SIG-M5 treated with dmso at 0.1 percent for 504 hours (cell line): ENCODE results near the gene TNS3.

ENCODE experiments used
- DNase-seq: peaks from one replicate; lab custom pipeline; 2025; ENCODE audit not compliant: unreplicated experiment; lab: John Stamatoyannopoulos, UW

Gene TNS3

DNA sequence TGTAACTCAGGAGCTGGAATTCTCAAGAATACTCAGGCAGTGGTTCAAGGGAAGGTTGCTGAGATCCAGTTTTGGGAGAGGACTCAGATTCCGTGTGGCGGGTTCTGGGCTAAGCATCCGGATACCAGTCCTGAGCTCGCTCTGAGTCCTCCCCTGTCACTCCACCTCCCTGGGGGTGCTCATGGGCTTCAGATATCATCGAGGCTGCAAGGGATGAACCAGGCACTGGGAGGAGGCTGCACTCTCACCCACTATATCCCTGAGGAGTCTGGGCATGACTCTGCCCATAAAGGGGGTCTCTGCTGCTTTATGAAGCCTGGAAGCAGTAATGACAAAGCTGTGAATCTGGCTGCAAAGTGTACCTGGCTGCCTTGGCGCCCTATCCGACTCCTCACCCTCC is 188.5 kb downstream of the TNS3 start:
- DNase-seq, result no peak

GRCh38 chr7:47392241-47392759 is 189.6 kb downstream of the TNS3 start:
- DNase-seq, result no peak

GRCh38 chr7:47391726-47392125 is 190.2 kb downstream of the TNS3 start:
- no peak for DNase-seq

DNA sequence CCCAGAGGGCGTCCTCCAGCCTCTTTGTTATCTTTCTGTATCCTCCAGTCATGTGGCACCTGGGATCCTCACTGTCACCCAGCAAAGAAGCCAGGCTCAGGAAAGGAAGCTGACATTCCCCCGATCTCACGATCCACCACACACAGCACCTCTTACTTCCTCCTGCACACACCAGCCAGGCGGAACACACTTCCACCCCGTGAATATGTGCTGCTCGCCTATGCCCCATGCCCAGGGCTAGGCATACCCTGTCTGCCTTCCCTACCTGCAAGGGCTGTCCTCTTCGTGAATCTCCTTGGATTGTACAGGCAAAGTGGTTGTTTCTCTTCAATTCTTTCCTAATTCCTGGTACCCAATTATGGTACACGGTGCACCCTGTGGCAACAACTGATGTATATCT is 191.0 kb downstream of the TNS3 start:
- DNase-seq, result no peak

GRCh38 chr7:47389923-47390630 is 191.8 kb downstream of the TNS3 start:
- DNase-seq, result no peak

DNA sequence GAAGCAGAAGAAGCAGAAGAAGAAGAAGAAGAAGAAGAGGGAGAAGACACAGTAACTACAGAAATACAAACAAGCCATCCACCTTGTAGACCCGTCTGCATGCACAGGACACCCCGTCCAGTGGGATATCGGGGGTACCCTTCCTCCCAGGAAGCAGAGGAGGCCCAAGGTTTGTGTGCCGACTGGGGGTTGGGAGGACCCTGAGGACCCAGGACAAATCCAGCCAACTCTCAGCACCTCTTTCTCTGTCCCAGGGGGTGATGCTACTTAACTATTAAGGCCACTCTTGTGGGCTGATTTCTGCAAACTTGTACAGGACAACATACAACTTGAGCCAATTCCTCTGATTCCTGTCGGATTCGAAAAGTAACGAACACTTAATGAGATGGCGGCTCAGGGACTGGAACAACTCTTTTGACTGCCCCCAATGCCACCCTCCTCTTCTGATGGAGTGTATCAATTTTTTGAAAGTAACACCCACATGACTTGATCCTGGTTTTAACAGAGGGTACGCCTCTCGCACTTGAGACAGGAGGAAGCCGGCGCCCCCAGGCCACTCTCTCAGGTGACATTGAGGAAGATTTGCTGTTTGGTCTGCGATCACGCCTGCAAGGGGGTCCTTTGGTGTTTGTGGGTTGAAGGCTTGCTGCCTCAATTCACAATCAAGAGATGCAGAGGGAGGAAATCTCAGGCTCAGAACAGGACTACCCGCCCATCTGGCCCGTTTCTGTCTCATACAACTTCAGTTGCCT is 192.6 kb downstream of the TNS3 start:
- DNase-seq, result no peak

DNA sequence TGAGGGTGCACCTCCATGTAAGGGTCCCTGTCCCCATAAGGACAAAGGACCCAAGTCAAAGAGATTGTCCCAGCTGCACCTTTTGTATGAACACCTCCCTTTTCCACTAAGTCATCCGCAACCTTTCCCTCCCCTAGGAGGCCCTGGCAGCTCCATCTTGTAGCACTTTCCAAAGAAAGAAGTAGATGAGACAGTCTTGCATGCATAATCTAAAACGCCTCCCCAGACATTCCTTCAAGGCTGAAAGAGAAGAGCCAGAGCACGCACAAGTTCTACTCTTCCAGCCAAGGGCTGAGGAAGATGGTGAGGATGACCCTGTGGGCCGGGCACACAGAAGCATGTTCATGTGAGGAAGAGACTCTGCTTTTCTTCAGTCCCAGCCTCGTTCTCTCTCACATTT is 194.4 kb downstream of the TNS3 start:
- no peak for DNase-seq

GRCh38 chr7:47386273-47386835 is 195.6 kb downstream of the TNS3 start:
- no peak for DNase-seq

DNA sequence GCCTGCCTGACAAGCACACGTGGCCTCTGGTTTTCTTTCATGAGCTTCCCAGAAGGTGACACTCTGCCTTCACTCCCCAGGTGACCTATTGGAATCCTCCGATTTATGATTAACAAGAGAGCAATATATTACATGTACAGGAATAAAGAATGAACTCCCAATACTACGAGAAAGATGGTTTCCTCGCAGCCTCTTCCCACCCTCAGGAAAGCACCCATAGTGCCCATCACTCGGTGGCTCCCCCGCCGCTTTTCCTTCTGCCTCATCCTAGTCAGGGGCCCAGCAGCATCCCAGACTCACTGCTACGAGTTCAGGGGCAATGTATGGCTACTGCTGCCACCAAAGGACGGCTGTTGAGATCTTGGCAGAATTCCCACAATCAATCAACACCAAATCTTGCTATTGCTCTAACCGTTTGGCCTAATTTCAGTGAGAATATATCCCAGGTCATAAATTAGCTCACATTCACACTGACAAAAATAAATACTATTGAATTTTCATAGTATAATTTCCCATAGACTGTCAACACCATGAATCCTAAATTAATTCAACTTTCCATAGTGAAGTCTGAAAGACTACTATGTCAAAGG is 196.3 kb downstream of the TNS3 start:
- DNase-seq, result no peak

DNA sequence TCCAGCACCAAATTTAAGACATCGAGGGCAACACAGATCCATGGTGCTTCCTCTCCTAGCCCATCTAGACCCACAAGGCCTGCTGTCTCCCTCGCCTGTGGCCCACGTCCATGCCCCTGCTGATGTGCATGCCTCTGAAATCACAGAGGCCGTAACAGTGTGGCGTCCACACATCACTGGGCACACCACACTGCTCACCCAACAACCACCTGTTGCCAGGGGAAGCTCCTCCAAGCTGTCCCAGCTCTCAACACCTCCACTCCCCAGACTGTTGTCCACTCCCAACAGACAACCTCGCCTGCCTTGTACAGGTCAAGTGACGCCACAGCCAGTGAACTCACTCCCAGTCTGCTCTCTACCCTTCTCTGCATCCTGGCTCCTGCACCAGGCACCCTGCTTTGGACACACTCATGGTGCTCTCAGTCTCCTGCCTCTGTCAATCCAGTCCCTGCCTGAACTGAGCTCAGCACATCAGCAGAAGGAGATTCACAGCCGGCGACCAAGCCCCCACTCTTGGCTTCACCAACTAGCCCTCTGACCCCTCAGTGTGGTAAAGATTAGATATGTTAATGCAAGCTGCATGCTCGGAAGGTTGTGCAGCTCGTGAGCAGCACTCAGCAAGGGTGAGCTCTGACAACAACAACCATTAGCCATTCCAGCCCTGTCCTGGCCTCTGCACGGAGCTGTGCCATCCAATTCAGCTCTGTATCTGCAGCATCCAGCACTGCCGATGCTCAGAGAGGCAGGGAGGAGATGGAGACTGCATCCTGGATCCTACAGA is 197.0 kb downstream of the TNS3 start:
- DNase-seq, result no peak

DNA sequence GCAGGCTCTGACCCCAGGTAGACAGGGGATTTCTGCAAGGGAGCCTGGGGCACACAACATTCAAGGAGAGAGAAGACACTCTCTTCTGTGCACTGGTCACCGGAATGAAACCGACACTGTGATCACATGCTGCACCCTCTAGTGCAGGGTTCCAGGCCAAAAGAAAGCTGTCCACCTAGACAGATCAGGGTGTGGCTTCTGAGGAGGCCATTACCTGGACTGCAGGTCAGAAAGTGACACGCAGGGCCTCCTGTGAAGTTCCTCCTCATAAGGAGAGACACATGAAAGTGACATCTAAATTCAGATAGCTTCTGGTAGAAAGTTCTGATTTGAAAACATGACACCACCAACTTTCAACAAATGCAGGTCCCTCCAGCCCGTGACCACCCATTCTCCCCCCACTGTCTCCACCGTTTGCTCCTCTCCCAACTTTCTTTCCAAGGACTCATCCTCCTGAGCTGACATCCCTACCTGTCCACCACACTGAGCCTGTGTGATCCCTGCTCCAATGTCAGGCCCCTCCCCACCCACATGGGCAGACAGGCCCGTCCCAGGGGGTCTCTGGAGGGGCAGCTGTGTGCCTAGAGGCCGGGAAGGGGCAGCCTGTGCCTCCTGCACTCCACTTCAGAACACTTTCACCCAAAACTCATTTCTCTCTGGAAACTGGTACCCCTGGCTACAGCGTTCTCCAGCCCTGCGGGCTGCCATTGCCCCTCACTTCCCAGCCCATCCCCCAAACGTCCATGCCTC is 198.0 kb downstream of the TNS3 start:
- DNase-seq, result no peak

GRCh38 chr7:47383072-47383471 is 198.8 kb downstream of the TNS3 start:
- no peak for DNase-seq

DNA sequence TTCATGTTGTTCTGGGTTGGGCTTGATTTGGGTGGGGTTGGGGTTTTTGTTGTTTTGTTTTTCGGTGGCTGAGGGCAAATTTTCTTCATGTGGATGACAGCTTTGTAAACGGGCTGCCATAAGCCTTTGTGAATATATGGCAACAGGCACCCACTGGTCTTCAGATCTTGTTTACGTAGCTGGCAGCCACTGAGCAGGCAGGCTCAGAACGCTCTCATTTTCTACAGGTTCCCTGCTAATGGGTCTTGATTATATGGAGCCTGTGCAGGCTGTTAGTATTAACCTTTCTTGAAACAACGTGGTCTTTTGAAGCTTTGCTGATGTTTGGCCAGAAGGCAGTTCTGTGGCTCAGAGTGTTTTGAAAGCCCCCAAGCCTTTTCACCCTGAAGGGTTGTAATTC is 199.7 kb downstream of the TNS3 start:
- no peak for DNase-seq

- DNase-seq, result no peak
These were observed 200.8 kb downstream of the TNS3 start for GRCh38 chr7:47381134-47381495.

- no peak for DNase-seq
These were observed 201.4 kb downstream of the TNS3 start for GRCh38 chr7:47380325-47381133.

DNA sequence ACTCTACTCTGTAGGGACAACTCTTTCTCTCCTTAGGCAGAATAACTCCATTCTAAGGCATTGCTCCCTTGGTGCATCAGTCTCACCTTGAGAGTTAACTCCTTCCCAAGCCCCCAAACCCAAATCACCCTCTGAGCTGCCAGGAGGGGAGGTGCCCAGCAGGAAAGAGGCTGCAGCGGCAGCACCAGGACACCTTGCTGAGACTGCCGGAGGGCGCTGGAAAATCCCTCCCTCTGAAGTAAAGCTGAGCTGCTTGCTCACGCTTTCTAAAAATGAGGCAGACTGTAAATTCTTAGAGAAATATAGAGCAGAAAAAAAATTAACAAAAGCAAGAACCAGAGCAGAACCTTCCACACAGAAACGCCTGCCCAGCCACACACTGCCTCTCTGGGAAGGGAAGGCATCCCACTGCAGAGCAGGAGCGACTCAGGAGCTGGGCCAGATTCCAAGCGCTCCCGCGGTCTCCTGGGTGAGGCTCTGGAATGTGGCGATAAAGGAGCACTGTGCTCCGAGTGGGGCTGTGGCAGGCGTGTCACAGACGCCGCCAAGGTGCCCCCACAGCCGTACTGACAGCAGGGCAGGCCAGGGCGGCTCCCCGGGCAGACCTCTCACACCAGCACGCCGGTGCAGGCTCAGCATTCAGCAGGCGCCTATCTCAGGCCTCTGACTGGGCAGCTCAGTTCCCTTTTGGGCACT is 202.1 kb downstream of the TNS3 start:
- DNase-seq, result no peak

DNA sequence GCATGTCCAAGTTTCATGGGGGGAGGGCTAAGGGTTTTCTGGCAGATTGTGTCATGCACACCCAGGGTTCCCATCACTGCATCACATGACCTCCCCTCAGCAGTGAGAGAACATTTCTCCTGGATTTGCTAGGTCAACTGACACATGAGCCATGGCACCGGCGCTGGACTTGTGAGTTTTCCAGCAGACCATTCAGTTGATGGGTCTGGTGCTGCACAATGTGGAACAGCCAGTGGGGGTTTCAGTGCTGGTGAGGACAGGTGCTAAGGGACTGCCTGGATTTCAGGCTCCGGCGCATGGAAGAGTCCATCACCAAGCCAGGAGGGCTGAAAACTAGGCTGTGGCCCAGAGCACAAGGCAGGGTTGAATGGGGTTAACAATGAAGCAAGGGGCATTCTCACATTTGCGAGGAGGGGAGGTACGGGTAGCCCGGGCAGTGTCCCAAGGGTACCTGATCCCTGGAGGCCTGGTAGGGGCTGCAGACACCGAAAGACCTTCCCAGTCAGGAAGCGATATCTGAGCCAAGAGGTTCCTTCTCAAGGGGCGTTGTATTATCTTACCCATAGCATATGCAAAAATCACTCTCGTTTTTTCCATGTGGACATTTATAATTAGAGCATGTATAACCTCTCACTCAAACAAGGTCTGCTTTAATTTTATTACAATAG is 203.0 kb downstream of the TNS3 start:
- DNase-seq, result no peak

- no peak for DNase-seq
These were observed 204.2 kb downstream of the TNS3 start for GRCh38 chr7:47377741-47378140.
